K562 treated with DMSO at 1 percent for 4 hours (cell line): Measurements from ENCODE around the gene EDNRB. TPM values are rescaled to one million over a fixed set of nuclear protein-coding genes. Genes with fewer than 3 reads are reported as not detected.

Source experiments
- total RNA-seq: library from RNA; unstranded; fragments of 300-600 nt; gene quantifications from 2 replicates; pipeline ENCODE4 v1.2.3, GENCODE V29; 2022; ENCODE audit not compliant: insufficient read depth

EDNRB gene
- total RNA-seq, result not detected in 2 replicates

GRCh38 chr13:77918391-77919245 is at the start of gene EDNRB:
Gene EDNRB (minus strand): TSS chr13:77918831. CDS start chr13:77918573, 258 bp downstream.

Other genes with a start within 250 kb of the EDNRB start
- gene SLAIN1, start 221.1 kb downstream of the EDNRB start, total RNA-seq, result 1.6 TPM in 1 of 2 replicates, not detected in the other